HepG2 (cell line): Measurements from ENCODE around the gene RNPEPL1. TPM values are rescaled to one million over a fixed set of nuclear protein-coding genes. Genes with fewer than 3 reads are reported as not detected.

Experiments used
- ARNTL ChIP-seq: sonication (generic); formaldehyde crosslinking; IDR thresholded peaks from 2 replicates; pipeline ENCODE4 v1.4.0; 2020; ENCODE audit warnings: mild to moderate bottlenecking, missing genetic modification reagents
- GATA4 ChIP-seq: sonication (generic); IDR thresholded peaks from 2 replicates; pipeline ENCODE4 v1.6.1; 2016; ENCODE audit warnings: antibody characterized with exemption, low read depth, borderline replicate concordance
- ISX ChIP-seq: sonication (generic); formaldehyde crosslinking; conservative IDR thresholded peaks from 2 replicates; pipeline ENCODE4 v1.5.0; 2020; ENCODE audit warnings: missing genetic modification reagents
- JUND ChIP-seq: sonication (generic); formaldehyde crosslinking; IDR thresholded peaks from 2 replicates; pipeline ENCODE4 v1.8.0; 2022; ENCODE audit warnings: mild to moderate bottlenecking, missing genetic modification reagents
- KLF16 ChIP-seq, 2 experiments: sonication (generic) in 1 of 2; formaldehyde crosslinking in 1 of 2; IDR thresholded peaks; 2 replicates each; pipeline versions ENCODE4 v1.6.1 to v1.8.0; 2016 to 2023; ENCODE audit warnings: missing genetic modification reagents in 2 of 2, missing compliant biosample characterization in 1 of 2
- MEIS2 ChIP-seq: sonication (generic); formaldehyde crosslinking; IDR thresholded peaks from 2 replicates; pipeline ENCODE4 v1.9.0; 2021; ENCODE audit warnings: mild to moderate bottlenecking, missing genetic modification reagents
- MIER3 ChIP-seq: IDR thresholded peaks from 2 replicates; pipeline ENCODE4 v1.6.1; 2016; ENCODE audit warnings: missing compliant biosample characterization, borderline replicate concordance
- PRMT3 ChIP-seq: sonication (generic); formaldehyde crosslinking; IDR thresholded peaks from 2 replicates; pipeline ENCODE4 v1.8.1; 2022; ENCODE audit warnings: low read depth, mild to moderate bottlenecking, moderate library complexity, missing genetic modification reagents, borderline replicate concordance
- SIN3A ChIP-seq: IDR thresholded peaks from 2 replicates; pipeline ENCODE4 v1.6.1; 2011; ENCODE audit warnings: low read depth, mild to moderate bottlenecking, control low read depth, low read length, borderline replicate concordance
- SRSF9 ChIP-seq: fragments of 200-400 bp; formaldehyde crosslinking; IDR thresholded peaks from 2 replicates; pipeline ENCODE4 v1.6.1; 2018; ENCODE audit warnings: borderline replicate concordance, mild to moderate bottlenecking, low read depth, low read length; ENCODE audit not compliant: insufficient read depth, poor library complexity, severe bottlenecking
- THYN1 ChIP-seq: sonication (generic); formaldehyde crosslinking; IDR thresholded peaks from 2 replicates; pipeline ENCODE4 v1.8.1; 2023; ENCODE audit warnings: low read depth, mild to moderate bottlenecking, moderate library complexity, missing genetic modification reagents, borderline replicate concordance
- TOE1 ChIP-seq: sonication (generic); formaldehyde crosslinking; IDR thresholded peaks from 2 replicates; pipeline ENCODE4 v1.4.0; 2020; ENCODE audit warnings: mild to moderate bottlenecking, missing genetic modification reagents
- ZBTB3 ChIP-seq: sonication (generic); formaldehyde crosslinking; IDR thresholded peaks from 2 replicates; pipeline ENCODE4 v1.4.0; 2020; ENCODE audit warnings: low read depth, mild to moderate bottlenecking, moderate library complexity, missing genetic modification reagents, borderline replicate concordance
- ZFP62 ChIP-seq: sonication (generic); formaldehyde crosslinking; IDR thresholded peaks from 2 replicates; pipeline ENCODE4 v1.4.0; 2020; ENCODE audit warnings: missing genetic modification reagents
- ZNF451 ChIP-seq: sonication (generic); formaldehyde crosslinking; IDR thresholded peaks from 2 replicates; pipeline ENCODE4 v1.5.0; 2020; ENCODE audit warnings: mild to moderate bottlenecking, missing genetic modification reagents
- ZNF703 ChIP-seq: sonication (generic); formaldehyde crosslinking; IDR thresholded peaks from 2 replicates; pipeline ENCODE4 v1.5.1; 2020; ENCODE audit warnings: missing genetic modification reagents, mild to moderate bottlenecking, moderate library complexity, borderline replicate concordance
- ZNF713 ChIP-seq: sonication (generic); formaldehyde crosslinking; IDR thresholded peaks from 2 replicates; pipeline ENCODE4 v1.4.0; 2020; ENCODE audit warnings: mild to moderate bottlenecking, missing genetic modification reagents
- ZNF75D ChIP-seq: sonication (generic); formaldehyde crosslinking; IDR thresholded peaks from 2 replicates; pipeline ENCODE4 v1.8.1; 2023; ENCODE audit warnings: missing genetic modification reagents, mild to moderate bottlenecking, borderline replicate concordance
- ZNF792 ChIP-seq: IDR thresholded peaks from 2 replicates; pipeline ENCODE4 v1.6.1; 2016
- polyA plus RNA-seq, 8 experiments: library from polyadenylated mRNA; depleted of rRNA in 3 of 8; stranded (reverse) in 7 of 8; unstranded in 1 of 8; fragments of >200 nt; fragmentation: Illumina TruSeq in 4 of 8; extraction: Trizol in 4 of 8; gene quantifications; 2 replicates each; pipeline versions ENCODE4 v1.2.1 to v1.2.3, GENCODE V29; 2011 to 2016; ENCODE audit warnings: low read depth in 4 of 8, missing spikeins in 1 of 8, mixed read lengths in 1 of 8; ENCODE audit not compliant: insufficient read depth in 1 of 8
- total RNA-seq, 5 experiments: library from RNA; depleted of rRNA; stranded (reverse); fragments of >200 nt; fragmentation: Illumina TruSeq; extraction: Trizol; gene quantifications; 2 replicates each; pipeline ENCODE4 v1.2.3, GENCODE V29; 2016; ENCODE audit warnings: low read depth in 1 of 5
- TF ChIP-seq, protein P1 (sequence below): sonication (generic); formaldehyde crosslinking; IDR thresholded peaks from 2 replicates; pipeline ENCODE4 v1.4.0; 2020; ENCODE audit warnings: missing genetic modification reagents
- TF ChIP-seq, protein P2 (sequence below): sonication (generic); formaldehyde crosslinking; IDR thresholded peaks from 2 replicates; pipeline ENCODE4 v1.4.0; 2020; ENCODE audit warnings: missing genetic modification reagents
- TF ChIP-seq, protein P3 (sequence below): sonication (generic); formaldehyde crosslinking; IDR thresholded peaks from 2 replicates; pipeline ENCODE4 v1.5.0; 2020; ENCODE audit warnings: mild to moderate bottlenecking, low read depth, missing genetic modification reagents, borderline replicate concordance

The RNPEPL1 gene
- total and polyA plus RNA-seq, 2 of the 13 experiments (the other 11 are each of a cell fraction or from before 2014, with no cell fraction given): 13.0 to 18.0 TPM

DNA sequence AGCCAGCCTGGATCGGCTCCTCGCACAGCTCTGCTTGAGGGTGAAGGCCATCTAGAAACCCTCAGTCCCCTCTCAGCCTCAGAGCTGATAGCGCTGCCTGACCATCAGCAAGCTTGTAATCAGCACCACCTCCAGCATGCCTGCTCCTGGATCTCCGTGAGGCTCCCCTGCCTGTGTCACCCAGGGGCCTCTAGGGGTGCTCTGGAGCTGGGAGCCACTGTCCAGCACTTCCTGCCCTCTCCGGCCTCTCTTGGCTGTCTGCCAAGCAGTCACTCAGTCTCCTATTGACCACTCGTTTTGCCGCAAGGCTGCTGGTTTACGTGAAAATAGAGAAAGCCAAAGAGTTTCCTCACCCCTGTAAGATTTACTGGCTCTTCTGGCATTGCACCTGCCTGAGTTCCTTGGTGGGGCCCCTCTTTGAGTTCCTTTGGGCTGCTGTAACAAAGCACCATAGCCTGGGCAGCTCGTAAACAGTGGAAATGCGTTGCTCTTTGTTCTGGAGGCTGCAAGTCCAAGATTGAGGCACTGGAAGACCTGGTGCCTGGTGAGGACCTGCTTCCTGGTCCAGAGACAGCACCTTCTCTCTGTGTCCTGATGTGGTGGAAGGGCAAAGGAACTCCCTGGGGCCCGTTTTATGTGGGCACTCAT, 36.1 kb downstream of the RNPEPL1 start (continued):
- TF ChIP-seq, protein P1, sequence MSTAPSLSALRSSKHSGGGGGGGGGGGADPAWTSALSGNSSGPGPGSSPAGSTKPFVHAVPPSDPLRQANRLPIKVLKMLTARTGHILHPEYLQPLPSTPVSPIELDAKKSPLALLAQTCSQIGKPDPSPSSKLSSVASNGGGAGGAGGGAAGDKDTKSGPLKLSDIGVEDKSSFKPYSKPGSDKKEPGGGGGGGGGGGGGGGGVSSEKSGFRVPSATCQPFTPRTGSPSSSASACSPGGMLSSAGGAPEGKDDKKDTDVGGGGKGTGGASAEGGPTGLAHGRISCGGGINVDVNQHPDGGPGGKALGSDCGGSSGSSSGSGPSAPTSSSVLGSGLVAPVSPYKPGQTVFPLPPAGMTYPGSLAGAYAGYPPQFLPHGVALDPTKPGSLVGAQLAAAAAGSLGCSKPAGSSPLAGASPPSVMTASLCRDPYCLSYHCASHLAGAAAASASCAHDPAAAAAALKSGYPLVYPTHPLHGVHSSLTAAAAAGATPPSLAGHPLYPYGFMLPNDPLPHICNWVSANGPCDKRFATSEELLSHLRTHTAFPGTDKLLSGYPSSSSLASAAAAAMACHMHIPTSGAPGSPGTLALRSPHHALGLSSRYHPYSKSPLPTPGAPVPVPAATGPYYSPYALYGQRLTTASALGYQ: peak; percentile 57; the same call in 1 of the 2 replicates
- no peak for TF ChIP-seq PRMT3 (CRISPR knock-in tag)
- TF ChIP-seq ISX (CRISPR knock-in tag): no peak
- peak; percentile 99 for TF ChIP-seq MEIS2 (CRISPR knock-in tag)
- TF ChIP-seq THYN1 (CRISPR knock-in tag): no peak
- no peak for TF ChIP-seq ZFP62 (CRISPR knock-in tag)
- TF ChIP-seq TOE1 (CRISPR knock-in tag): no peak
- no peak; the same call in 1 of the 2 replicates for TF ChIP-seq ARNTL (CRISPR knock-in tag)
- no peak for TF ChIP-seq JUND (CRISPR knock-in tag)
- TF ChIP-seq SRSF9: no peak
- TF ChIP-seq ZBTB3: 0 out of 2 replicates have a peak, but pooled peaks have one; percentile 18
- TF ChIP-seq, protein P2, sequence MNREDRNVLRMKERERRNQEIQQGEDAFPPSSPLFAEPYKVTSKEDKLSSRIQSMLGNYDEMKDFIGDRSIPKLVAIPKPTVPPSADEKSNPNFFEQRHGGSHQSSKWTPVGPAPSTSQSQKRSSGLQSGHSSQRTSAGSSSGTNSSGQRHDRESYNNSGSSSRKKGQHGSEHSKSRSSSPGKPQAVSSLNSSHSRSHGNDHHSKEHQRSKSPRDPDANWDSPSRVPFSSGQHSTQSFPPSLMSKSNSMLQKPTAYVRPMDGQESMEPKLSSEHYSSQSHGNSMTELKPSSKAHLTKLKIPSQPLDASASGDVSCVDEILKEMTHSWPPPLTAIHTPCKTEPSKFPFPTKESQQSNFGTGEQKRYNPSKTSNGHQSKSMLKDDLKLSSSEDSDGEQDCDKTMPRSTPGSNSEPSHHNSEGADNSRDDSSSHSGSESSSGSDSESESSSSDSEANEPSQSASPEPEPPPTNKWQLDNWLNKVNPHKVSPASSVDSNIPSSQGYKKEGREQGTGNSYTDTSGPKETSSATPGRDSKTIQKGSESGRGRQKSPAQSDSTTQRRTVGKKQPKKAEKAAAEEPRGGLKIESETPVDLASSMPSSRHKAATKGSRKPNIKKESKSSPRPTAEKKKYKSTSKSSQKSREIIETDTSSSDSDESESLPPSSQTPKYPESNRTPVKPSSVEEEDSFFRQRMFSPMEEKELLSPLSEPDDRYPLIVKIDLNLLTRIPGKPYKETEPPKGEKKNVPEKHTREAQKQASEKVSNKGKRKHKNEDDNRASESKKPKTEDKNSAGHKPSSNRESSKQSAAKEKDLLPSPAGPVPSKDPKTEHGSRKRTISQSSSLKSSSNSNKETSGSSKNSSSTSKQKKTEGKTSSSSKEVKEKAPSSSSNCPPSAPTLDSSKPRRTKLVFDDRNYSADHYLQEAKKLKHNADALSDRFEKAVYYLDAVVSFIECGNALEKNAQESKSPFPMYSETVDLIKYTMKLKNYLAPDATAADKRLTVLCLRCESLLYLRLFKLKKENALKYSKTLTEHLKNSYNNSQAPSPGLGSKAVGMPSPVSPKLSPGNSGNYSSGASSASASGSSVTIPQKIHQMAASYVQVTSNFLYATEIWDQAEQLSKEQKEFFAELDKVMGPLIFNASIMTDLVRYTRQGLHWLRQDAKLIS (CRISPR knock-in tag): no peak
- TF ChIP-seq ZNF713 (CRISPR knock-in tag): no peak
- 0 out of 2 replicates have a peak, but pooled peaks have one; percentile 15 for TF ChIP-seq ZNF451 (CRISPR knock-in tag)
- no peak for TF ChIP-seq ZNF703 (CRISPR knock-in tag)
- TF ChIP-seq GATA4: peak; percentile 42; the same call in 1 of the 2 replicates
- TF ChIP-seq, protein P3, sequence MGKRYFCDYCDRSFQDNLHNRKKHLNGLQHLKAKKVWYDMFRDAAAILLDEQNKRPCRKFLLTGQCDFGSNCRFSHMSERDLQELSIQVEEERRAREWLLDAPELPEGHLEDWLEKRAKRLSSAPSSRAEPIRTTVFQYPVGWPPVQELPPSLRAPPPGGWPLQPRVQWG (CRISPR knock-in tag): no peak
- TF ChIP-seq SIN3A: no peak
- peak; percentile 97 for TF ChIP-seq ZNF792 (CRISPR knock-in tag)
- TF ChIP-seq MIER3: peak; percentile 90; the same call in 1 of the 2 replicates
- no peak for TF ChIP-seq ZNF75D (CRISPR knock-in tag)
- peak in 1 of 2 experiments; percentile 79; a peak in 1 of 4 replicates for TF ChIP-seq KLF16 (CRISPR knock-in tag; IDR thresholded peaks at IDR 0.05)
